ENCODE results near the gene PLEKHH2.

DNA sequence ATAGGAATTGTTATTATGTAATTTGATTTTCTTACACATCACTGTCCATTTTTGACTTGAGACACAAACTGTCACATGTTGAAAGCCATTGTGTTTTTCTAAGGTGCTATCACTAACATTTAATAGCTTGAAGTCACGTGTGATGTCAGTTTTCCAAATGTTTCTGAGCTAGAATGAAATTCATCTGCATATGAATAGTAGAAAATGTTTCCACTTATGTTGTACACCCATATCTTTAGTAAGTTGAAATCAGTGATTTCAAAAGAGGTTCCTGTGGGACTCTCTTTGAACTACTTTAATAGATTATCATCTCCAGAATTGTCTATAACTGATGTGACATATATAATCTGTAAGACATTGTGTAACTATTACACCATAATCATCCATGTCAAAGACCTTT, 173.8 kb downstream of the PLEKHH2 start:
- TF ChIP-seq PATZ1 (CRISPR knock-in tag; IDR thresholded peaks at IDR 0.05; ENCODE audit: borderline replicate concordance) (no peak), ZNF8 (CRISPR knock-in tag; IDR thresholded peaks at IDR 0.05) (no peak), CSRNP3 (CRISPR knock-in tag; IDR thresholded peaks at IDR 0.05) (no peak), ZFP3 (CRISPR knock-in tag; IDR thresholded peaks at IDR 0.05) (no peak), TCF4 (CRISPR knock-in tag; IDR thresholded peaks at IDR 0.05; ENCODE audit: borderline replicate concordance) (no peak), GLIS3 (CRISPR knock-in tag; IDR thresholded peaks at IDR 0.05) (no peak)

Measured in SK-N-SH treated with all-trans-retinoic acid at 6 μM for 48 hours (cell line).